ENCODE results near the gene AKT2. TPM values are rescaled to one million over a fixed set of nuclear protein-coding genes. Genes with fewer than 3 reads are reported as not detected.

The AKT2 gene
- total and polyA plus RNA-seq, 10 of the 15 experiments (the other 5 are each of a cell fraction or from before 2014, with no cell fraction given), result 1.0 to 185 (median 71.5) TPM

DNA sequence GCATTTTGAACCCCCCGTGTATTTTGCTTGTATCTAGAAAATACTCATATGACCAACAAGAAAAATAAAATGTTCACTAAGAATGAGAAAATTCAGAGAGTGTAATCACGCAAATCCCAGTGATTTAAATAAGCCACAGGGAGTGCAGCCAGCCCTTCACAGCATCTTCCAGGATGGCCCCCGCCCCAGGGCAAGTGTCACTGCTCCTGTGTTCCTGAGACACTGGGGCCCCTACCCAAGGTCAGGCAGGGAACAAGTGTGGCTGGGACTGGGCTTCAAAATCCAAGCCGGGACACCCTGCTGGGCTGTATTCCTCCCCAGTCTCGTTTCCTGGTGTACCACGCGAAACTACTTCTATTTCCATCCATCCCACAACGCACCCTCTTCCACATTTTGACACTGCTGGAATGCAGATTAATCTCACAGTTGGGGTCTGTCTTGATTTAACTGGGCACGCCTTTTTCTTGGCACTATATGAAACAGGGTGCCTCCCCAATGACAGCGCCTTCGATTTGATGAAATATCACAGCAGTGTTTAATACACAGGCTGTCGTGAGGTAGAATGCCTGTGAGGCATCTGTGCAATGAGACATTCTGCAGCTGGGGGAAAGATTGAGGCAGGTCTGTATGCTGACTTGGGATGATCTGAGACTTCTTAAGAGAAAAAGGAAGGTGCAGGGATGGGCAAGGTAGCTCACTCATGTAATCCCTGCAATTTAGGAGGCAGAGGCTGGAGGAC is 40.4 kb downstream of the AKT2 start:
- H3K27ac ChIP-seq (ENCODE audit: control insufficient read depth, insufficient read depth), result no peak overlapping the region
- BruUV-seq (replicated peaks), result no TSS peak
- no peaks in the 10 kb centered on the region for H4K20me1 ChIP-seq (ENCODE audit: control insufficient read depth, insufficient read depth)
- peaks cover 12 to 22% of the 10 kb centered on the region in 2 experiments; a peak in 3 of 4 replicates for H3K36me3 ChIP-seq (ENCODE audit: control insufficient read depth in 2 of 2, insufficient read depth in 2 of 2, low read length in 1 of 2)
- H3K4me1 ChIP-seq (ENCODE audit: control insufficient read depth, insufficient read depth, low read length), result no peaks in the 10 kb centered on the region
- ChIA-PET RAD21 (ENCODE audit: unreplicated experiment) (no interaction called here), POLR2A (no interaction called here), SMC1A (ENCODE audit: uncharacterized antibody, unreplicated experiment) (interaction anchor here (0.8 kb wide), 1 partner anchor 61 kb away, joined by 3 read pairs; no protein-coding TSS in a partner anchor), CTCF (interaction anchor here (0.6 kb wide), 1 partner anchor 217 kb away, joined by 3 read pairs; no protein-coding TSS in a partner anchor)
- ATAC-seq (no peak), DNase-seq (ENCODE audit: low read depth, low spot score) (no peak), FAIRE-seq (no peak)
- no peak overlapping the region for H2AFZ ChIP-seq (ENCODE audit: control insufficient read depth, low read depth, low read length)
- in situ Hi-C loops (cut with MboI), result no loop called here
- TF ChIP-seq KAT2A (conservative IDR thresholded peaks at IDR 0.05; ENCODE audit: control insufficient read depth, low read depth, low read length), result no peak
- no peak for TF ChIP-seq BCL3 (IDR thresholded peaks at IDR 0.05; ENCODE audit: borderline replicate concordance, insufficient read depth, low read depth, low read length, poor library complexity, severe bottlenecking)
- TF ChIP-seq YY1 (IDR thresholded peaks at IDR 0.05; ENCODE audit: low read depth, low read length), result no peak
- no peak for TF ChIP-seq GATAD2B (conservative IDR thresholded peaks at IDR 0.05; ENCODE audit: low read depth)
- TF ChIP-seq HDGF (IDR thresholded peaks at IDR 0.05), result no peak
- TF ChIP-seq, protein P1, sequence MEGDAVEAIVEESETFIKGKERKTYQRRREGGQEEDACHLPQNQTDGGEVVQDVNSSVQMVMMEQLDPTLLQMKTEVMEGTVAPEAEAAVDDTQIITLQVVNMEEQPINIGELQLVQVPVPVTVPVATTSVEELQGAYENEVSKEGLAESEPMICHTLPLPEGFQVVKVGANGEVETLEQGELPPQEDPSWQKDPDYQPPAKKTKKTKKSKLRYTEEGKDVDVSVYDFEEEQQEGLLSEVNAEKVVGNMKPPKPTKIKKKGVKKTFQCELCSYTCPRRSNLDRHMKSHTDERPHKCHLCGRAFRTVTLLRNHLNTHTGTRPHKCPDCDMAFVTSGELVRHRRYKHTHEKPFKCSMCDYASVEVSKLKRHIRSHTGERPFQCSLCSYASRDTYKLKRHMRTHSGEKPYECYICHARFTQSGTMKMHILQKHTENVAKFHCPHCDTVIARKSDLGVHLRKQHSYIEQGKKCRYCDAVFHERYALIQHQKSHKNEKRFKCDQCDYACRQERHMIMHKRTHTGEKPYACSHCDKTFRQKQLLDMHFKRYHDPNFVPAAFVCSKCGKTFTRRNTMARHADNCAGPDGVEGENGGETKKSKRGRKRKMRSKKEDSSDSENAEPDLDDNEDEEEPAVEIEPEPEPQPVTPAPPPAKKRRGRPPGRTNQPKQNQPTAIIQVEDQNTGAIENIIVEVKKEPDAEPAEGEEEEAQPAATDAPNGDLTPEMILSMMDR (IDR thresholded peaks at IDR 0.05 in 2 of 3, conservative IDR thresholded peaks at IDR 0.05 in 1 of 3; ENCODE audit: control insufficient read depth in 2 of 3, extremely low read depth in 1 of 3, insufficient read depth in 1 of 3, low read depth in 3 of 3, low read length in 3 of 3), result no peak
- intact Hi-C loops (cut with micrococcal nuclease; ENCODE audit: unreplicated experiment), result no loop called here
- H3K4me3 ChIP-seq, result no peak overlapping the region
- no peak overlapping the region for H3K9ac ChIP-seq (ENCODE audit: control insufficient read depth, insufficient read depth, low read length)
- H3K4me2 ChIP-seq (ENCODE audit: control insufficient read depth, insufficient read depth), result no peak overlapping the region
- WGBS (ENCODE audit: insufficient coverage, insufficient replicate concordance, low lambda C conversion rate, missing lambda C conversion rate), result 80% methylated on average over 12 of the region's 12 CpGs
- H3K27me3 ChIP-seq (replicated peaks in 1 of 2; ENCODE audit: control insufficient read depth in 2 of 2, insufficient read depth in 2 of 2, low read length in 1 of 2), result no peaks in the 10 kb centered on the region
- no peaks in the 10 kb centered on the region for H3K9me3 ChIP-seq (replicated peaks; ENCODE audit: control insufficient read depth, insufficient read depth, low read length)
- peaks cover 2% of the 10 kb centered on the region; the same call in 1 of the 2 replicates for H3K79me2 ChIP-seq (ENCODE audit: control insufficient read depth, insufficient read depth, low read length)

Data from GM12878 (cell line).